HG02981 (cell line): Measurements from ENCODE around the gene KRABD2.
"Not testable (repeated sequence)": the region's sequence is repeated elsewhere in the genome, so short reads cannot be mapped to it uniquely, and the experiment has no call there.

ENCODE experiments used
- ATAC-seq: cut with Tn5 transposase; IDR thresholded peaks from one replicate; pipeline ENCODE4 v1.9.1; 2021; ENCODE audit warnings: mild to moderate bottlenecking, moderate library complexity; ENCODE audit not compliant: unreplicated experiment

Gene KRABD2

DNA sequence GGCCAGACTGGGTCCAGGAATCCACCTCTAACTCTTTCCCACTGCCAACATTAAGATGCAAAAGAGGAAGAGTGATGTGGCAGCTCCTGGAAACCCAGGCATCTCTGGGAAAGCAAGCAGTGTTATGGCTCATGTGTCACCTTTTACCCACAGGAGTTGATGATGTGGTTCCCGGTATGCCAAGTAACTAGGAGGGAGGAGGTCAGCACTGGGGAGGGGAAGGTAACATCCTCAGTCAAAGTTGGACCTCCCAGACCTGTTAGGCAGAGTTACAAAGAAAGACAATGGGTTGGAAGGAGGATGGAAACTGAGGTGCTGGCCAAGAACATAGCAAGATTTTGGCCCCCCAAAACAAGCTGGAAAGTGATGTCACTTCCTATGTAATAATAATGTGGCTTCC lies 11.4 kb downstream of the KRABD2 start:
- no peak for ATAC-seq

DNA sequence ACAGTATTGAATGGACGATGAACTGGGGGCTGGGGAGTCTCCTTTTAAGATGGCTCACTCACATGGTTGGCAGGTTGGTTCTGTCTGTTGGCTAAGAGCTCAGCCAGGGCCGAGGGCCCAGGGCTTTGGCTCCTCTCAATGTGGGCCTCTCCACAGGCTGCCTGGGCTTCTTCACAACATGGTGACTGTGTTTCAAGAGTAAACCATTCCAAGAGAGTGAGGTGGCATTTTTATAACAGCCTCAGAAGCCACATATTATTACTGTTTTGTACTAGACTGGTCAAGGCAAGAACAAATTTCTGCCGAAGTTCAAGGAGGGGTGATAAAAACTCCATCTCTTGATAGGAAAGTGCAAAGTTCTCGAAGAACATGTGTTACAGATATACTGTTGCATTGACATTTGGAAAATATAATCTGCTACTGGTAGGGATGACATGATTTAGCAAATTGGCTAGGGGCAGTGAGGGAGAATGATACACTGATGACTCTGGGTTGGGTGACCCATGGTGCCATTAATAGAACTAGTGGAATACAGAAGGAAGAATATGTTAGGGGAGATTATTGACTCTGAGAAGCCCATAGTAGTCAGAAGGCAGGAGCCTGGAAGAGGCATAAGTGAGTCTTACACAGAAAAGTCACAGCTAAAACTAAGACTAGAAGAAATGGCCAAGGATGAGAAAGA lies 13.7 kb downstream of the KRABD2 start:
- ATAC-seq: no peak

DNA sequence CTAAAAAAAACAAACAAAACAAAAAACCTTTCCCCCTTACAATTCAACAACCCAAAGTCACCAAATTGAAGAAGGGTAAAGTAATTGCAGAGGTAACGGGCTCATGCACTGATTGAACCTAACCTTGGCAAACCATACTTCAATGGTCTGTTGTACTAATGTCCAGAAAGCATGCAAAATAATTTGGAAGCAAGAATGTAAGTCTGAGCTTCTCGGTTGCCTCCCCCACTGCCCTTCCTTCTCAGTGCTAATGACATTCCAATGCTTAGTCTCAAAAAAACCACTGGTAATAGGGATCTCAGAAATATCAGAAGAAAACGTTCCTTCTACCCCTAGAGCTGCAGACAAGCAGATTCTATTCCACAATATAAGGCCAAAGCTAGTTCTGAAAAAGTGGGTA lies 15.8 kb downstream of the KRABD2 start:
- no peak for ATAC-seq

DNA sequence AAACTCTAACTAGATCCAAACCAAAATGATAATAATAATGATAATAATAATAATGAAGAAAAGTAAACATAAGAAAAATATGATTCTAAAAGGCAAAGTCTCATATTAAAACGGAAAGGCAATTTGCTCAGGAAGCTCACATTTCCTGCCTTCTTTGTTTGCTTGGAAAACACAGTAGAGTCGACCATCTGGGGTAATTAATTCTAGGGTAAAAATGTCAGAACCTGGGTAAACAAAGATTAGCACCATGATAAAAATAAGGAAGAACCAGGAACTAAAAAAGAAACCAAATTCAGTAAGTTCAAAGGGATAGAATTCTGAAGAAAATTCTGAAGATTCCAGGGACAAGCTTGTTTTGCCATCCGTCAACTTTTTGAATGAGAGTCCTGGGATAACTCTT lies 16.2 kb downstream of the KRABD2 start:
- no peak for ATAC-seq

DNA sequence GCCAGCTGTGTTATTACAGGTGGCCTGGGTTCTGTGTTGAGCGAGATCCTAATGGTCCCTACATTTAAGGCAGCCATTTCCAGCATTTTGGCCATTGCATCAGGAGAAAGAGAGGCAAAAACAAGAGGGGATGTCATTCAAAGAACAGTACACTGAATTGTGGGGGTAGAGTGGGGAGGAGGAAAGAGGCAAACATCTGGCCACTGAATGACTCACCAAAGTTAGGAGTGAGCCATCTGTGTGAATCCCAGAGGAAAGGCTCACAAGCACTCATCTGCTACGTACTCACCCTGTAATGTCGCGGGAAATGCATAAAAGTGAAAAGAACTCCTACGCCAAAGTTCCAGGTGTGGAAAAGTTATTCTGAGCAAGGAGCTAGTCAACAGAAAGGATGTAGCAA lies 16.7 kb downstream of the KRABD2 start:
- ATAC-seq: no peak

DNA sequence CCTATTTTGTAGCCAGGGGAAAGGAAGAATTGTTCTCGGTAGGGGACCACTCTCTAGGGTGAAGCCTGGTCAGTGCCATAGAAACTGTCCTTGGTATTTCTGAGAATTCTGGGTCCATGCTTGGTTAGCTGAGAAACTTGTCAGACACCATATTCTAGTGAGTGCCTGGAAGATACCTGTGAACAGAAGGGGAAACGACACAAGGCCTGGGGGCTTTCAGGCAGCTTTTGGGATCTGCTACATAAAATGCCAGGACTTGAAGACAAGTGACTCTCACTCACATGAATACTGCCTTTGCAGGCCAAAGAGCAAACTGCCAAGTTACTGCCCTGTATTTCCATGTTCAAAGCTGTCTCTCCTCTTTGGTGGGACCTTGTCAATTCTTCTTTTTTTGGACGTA lies 18.6 kb downstream of the KRABD2 start:
- no peak for ATAC-seq

DNA sequence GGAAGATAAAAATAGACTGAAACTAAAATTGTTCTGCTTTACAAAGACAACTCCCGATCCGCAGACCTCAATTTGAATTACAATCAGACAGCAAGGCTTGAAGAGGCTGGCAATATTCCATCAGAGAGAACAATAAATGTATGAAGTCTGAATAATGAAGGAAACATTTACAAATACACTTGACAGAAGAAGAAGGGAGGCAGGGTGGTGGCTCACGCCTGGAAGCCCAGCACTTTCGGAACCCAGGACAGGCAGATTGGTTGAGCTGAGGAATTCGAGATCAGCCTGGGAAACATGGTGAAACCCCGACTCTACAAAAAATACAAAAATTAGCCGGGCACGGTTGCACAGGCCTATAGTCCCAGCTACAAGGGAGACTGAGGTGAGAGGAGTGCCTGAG lies 22.3 kb downstream of the KRABD2 start:
- no peak for ATAC-seq

DNA sequence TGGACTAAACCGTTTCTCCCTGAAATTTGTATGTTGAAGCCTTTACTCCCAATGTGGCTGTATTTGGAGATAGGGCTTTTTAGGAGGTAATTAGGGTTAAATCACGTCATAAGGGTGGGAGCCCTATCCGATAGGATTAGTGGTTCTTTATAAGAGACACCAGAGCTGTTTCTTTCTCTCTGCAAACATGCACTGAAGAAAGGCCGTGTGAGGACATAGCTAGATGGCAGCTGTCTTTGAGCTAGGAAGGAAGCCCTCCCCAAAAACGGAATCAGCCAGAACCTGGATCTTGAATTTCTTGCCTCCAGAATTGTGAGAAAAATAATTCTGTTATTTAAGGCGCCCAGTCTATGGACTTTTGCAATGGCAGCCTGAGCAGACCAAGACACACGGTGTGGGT lies 22.8 kb downstream of the KRABD2 start:
- ATAC-seq: no peak

DNA sequence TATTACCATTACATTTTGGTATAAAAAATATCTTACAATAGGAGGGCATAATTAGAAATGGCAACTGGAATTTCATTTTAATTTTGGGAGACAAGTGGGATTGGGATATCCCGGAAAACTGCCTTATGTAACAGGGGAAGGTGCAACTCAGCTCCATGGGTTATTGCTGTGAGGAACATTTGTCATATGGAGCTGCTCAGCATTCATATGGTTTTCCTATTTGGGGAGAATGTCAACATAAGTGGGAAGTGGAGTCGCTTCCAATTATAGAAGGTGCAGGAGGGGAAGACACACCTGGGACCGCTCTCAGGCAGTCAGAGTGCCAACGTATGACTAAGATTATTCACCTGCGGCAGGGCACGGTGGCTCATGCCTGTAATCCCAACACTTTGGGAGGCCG lies 26.2 kb downstream of the KRABD2 start:
- ATAC-seq: no peak

DNA sequence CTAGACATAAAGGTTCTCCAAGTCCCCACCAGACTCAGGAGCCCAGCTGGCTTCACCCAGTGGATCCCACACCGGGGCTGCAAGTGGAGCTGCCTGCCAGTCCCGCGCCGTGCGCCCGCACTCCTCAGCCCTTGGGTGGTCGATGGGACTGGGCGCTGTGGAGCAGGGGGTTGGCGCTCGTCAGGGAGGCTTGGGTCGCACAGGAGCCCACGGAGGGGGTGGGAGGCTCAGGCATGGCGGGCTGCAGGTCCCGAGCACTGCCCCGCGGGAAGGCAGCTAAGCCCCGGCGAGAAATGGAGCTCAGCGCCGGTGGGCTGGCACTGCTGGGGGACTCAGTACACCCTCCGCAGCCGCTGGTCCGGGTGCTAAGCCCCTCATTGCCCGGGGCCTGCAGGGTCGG lies 29.5 kb downstream of the KRABD2 start:
- ATAC-seq: not testable (repeated sequence)

DNA sequence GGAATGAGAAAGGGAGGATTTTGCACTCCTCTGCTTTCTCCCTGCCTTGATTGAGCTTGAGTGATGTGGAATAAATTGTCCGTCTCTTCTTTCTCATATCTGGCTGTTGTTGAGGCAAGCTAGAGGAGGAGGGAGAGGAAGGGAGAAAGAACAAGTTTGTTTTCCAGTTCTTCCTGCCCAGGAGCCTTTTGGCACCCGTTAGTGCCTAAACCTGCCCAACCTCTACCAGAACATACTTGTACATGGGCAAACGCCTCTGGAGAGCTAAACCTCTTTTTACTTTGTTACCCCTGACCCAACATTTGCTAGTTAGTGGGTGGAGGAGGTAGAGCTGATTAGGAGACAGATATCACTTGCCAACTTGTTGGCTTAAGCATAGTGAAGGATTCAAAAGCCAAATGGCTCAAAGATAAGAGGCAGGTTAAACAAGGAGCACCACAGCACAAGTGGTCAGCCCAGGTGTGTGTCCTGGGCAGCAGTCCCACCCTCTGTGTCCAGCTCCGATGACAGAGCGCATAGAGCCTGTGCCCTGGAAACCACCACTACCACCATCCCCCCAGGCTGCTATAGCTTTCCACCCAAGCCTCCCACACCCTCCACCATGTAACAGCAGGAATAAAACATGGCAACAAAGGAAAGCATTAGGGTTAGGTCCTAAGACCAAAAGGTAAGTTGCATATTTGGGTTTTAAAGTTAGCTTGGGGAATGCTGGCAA lies 30.4 kb downstream of the KRABD2 start:
- no peak for ATAC-seq

DNA sequence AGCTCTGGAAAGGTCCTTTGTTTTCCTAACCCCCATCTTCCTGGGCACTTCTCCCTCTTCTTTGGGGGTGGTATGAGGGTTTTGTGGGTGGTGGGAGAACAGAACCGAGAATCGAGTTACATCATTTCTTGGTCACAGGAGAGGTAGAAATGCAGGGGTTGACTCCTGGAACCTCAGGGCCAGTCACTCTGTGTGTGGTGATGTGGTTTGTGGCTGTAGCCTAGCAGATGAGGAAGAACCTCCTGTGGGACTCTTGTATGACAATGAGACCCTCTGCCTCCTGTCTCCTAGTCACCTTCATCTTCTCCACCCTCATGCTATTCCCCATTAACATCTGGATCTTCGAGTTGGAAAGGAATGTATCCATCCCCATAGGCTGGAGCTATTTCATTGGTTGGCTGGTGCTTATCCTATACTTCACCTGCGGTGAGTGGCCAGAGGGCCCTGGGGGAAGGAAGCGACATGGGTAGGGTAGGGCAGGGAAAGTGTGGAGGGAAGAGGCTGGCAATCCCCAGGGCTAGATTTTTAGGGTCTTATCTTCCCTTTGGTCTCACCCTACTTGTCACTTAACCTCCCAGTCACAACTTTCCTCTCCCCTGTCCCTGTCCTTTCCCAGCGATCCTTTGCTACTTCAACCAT lies 31.3 kb downstream of the KRABD2 start:
- ATAC-seq: no peak

DNA sequence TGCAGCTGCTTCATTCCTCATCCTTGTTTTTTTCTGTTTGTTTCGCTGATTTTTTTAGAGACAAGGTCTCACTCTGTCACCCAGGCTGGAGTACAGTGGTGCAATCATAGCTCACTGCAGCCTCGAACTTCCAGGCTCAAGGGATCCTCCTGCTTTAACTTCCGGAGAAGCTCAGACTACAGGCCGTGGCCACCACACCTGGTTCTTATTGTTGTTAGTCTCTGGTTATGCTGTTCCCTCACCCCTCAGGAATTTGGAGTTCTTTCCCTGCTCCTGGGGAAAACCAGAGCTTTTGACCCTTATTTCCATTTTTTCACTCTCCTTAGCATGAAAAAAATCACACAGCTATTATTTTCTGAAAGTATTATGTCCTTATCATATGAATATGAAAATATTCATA lies 35.0 kb downstream of the KRABD2 start:
- no peak for ATAC-seq

DNA sequence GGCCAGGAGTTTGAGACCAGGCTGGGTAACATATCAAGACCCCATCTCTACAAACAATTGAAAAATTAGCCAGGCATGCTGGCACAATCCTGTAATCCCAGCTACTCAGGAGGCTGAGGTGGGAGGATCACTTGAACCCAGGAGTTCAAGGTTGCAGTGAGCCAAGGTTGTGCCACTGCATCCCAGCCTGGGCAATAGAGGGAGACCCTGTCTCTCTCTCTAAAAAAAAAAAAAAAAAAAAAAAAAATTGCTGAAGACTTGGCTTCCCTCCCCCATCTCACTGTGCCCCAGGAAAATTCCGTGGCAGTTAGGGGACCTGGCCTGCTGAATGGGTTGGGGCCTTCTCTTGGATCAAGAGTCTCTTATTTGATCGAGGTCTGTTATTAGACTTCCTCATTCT lies 37.0 kb downstream of the KRABD2 start, which contains the start of gene ODF4:
ODF4 (plus strand) TSS at position 301 of the 400 bp plus-strand sequence. CDS start 212 bp downstream, outside the sequence.
- no peak for ATAC-seq

DNA sequence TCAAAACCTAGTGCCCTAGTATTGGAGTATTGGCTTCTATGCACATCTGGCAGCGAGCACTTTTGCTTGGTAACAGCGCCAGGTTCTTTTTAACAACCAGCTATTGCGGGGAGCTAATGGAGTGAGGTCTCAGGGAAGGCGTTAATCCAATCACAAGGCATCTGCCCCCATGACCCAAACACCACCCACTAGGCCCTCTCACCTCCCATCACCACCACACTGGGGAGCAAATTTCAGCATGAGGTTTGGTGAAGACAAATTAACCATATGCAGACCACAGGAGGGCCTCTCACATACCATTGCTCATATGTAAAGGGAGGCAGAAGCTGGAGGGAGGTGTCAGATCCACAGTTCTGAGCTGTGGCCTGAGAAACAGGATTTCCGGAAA lies 37.8 kb downstream of the KRABD2 start:
- no peak for ATAC-seq

DNA sequence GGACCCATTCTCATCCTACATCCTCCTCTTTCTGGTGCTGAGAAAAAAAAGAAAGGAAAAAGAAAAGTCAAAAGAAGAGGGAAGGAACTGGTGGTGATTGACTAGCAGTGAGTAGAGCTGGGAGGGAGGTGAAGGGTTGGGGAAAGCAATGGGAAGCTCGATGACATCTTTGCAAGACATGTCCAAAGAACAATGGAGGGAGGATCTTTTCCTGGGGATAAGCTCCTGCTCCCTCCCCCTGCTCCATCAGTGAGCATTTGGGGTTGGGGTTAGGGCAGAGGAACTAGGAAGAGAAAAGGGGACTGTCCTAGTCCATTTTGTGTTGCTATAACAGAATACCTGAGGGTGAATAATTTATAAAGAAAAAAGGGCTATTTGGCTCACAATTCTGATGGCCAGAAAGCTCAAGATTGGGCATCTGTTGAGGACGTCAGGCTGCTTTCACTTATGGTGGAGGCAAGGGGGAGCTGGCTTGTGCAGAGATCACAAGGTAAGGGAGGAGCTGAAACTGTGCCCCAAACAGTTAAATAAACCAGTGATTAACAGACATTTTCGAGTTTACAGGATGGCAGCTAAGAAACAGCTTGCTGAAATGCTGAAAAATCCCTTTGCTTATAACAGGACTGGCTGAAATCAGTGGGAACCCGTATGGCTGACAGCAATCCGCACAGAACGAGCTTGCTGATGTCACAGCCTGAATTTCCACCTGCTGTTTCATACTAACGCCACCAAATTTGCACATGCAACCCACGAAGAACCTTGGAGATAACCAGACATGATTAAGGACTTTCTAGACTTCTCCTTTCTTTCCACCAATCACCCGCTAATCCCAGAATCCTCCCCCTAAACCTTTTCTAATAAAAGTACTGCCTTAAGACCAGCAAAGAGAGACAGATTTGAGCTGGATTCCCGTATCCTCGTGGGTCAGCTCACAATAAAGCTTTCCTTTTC lies 38.4 kb downstream of the KRABD2 start:
- no peak for ATAC-seq

DNA sequence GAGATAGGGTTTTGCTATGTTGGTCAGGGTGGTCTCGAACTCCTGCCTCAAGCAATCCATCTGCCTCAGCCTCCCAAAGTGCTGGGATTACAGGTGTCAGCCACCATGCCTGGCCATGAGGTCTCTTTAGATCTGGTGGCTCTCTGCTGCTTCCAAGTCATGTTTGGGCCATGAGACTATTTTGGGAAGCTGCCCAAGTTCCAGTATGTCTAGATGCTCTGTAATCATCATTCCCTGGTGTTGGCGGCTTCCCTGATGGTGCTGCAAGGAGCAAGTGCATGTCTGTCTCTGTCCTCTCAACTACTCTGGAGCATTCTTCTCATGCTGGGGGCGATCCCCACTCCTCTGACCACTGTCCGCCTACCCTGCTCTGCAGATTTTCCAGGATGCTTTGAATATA lies 43.2 kb downstream of the KRABD2 start:
- ATAC-seq: no peak

DNA sequence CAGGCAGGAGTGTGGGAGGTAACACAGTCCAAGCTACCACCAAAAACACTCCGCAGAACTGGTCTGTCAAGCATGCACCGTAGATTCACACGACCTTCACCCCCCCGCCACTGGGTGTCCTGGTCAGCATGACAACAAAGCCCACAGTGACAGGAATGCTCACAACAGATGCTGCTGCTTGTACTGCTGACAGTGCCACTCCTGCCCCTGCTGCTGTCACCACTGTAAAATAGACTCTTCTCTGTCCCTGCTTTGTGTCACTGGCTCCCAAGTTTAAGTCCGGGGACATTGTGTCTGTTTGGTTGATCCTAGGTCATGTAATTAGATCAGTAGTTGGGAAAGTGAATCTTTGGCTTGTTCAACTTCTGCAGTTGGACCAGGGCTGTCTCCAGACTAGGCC lies 43.8 kb downstream of the KRABD2 start:
- no peak for ATAC-seq

DNA sequence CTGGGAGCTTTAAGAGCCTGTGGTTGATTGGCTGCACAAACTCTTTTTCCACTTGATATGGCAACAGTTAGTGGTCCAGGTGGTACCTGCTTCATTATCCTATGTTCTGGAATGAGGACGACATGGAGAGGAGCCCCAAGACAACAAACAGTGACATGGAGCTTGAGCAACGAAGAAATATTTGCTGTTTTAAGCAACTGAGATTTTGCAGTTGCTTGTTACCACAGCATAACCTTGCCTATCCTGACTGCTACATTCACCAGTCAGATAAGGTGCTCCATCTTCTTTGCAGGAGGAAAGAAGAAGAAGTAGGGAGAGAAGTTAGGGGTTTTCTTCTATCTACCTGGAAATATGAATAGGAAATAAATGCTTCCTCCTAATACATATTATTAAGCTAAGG lies 44.4 kb downstream of the KRABD2 start:
- ATAC-seq: no peak

DNA sequence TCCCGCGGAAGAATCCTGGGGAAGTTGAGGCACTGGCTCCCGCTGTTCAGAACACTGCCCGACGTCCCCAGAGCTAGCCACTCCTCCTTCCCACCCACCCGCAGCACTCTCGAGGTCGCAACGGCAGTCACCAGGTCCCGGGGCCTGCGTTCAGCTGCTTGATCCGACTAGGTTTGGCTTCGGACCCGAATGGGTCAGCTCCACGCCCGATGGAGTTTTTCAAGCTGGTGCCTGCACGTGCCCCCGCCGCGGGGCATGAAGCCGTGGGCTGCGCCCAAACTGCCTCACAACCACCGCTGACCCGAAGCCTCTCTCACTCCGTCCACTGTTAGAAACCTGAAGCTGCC lies 49.2 kb downstream of the KRABD2 start:
- ATAC-seq: no peak
